IPS-20b (cell line): ENCODE measurements around the gene PTH1R.

Experiments used
- H3K27ac ChIP-seq: one replicate; pipeline ENCODE4 v1.5.1; 2013; ENCODE audit warnings: low read length
- H3K27me3 ChIP-seq: 2 replicates; pipeline ENCODE4 v1.6.1; 2013; ENCODE audit warnings: mild to moderate bottlenecking, low read length, inconsistent platforms; ENCODE audit not compliant: insufficient read depth
- H3K36me3 ChIP-seq: 2 replicates; pipeline ENCODE4 v1.6.1; 2013; ENCODE audit warnings: low read depth, mild to moderate bottlenecking, inconsistent platforms, low read length, moderate library complexity; ENCODE audit not compliant: insufficient read depth
- H3K4me1 ChIP-seq: 2 replicates; pipeline ENCODE4 v1.6.1; 2013; ENCODE audit warnings: mild to moderate bottlenecking, control low read depth, inconsistent platforms, low read length, moderate library complexity; ENCODE audit not compliant: insufficient read depth
- H3K4me3 ChIP-seq: 2 replicates; pipeline ENCODE4 v1.5.1; 2013; ENCODE audit warnings: mild to moderate bottlenecking, low read length, inconsistent platforms
- H3K9ac ChIP-seq: 2 replicates; pipeline ENCODE4 v1.6.1; 2013; ENCODE audit warnings: low read depth, mild to moderate bottlenecking, inconsistent platforms, low read length, moderate library complexity
- H3K9me3 ChIP-seq: 2 replicates; pipeline ENCODE4 v1.6.1; 2013; ENCODE audit warnings: mild to moderate bottlenecking, low read depth, low read length, inconsistent platforms; ENCODE audit not compliant: insufficient read depth

PTH1R gene

GRCh38 chr3:46860017-46860809, 17.3 kb upstream of the PTH1R start:
- Histone ChIP-seq H3K4me1 (no peaks in the 10 kb centered on the region), H3K27me3 (no peaks in the 10 kb centered on the region), H3K9ac (no peak overlapping the region), H3K36me3 (no peaks in the 10 kb centered on the region), H3K4me3 (no peak overlapping the region), H3K27ac (no peak overlapping the region), H3K9me3 (no peaks in the 10 kb centered on the region)

GRCh38 chr3:46860810-46861604, 16.5 kb upstream of the PTH1R start:
- H3K9me3 ChIP-seq, result no peaks in the 10 kb centered on the region
- no peaks in the 10 kb centered on the region for H3K36me3 ChIP-seq
- H3K4me3 ChIP-seq, result no peak overlapping the region
- no peak overlapping the region for H3K9ac ChIP-seq
- no peaks in the 10 kb centered on the region for H3K27me3 ChIP-seq
- H3K4me1 ChIP-seq, result no peaks in the 10 kb centered on the region
- no peak overlapping the region for H3K27ac ChIP-seq

GRCh38 chr3:46861605-46862368, 15.7 kb upstream of the PTH1R start:
- Histone ChIP-seq H3K4me1 (no peaks in the 10 kb centered on the region), H3K9me3 (no peaks in the 10 kb centered on the region), H3K27me3 (no peaks in the 10 kb centered on the region), H3K4me3 (no peak overlapping the region), H3K36me3 (no peaks in the 10 kb centered on the region), H3K9ac (no peak overlapping the region), H3K27ac (no peak overlapping the region)

- Histone ChIP-seq H3K27me3 (no peaks in the 10 kb centered on the region), H3K27ac (no peak overlapping the region), H3K36me3 (no peaks in the 10 kb centered on the region), H3K9ac (no peak overlapping the region), H3K4me3 (no peak overlapping the region), H3K4me1 (no peaks in the 10 kb centered on the region), H3K9me3 (no peaks in the 10 kb centered on the region)
Observed at GRCh38 chr3:46862369-46863025, 15.0 kb upstream of the PTH1R start.

- H3K36me3 ChIP-seq, result no peaks in the 10 kb centered on the region
- H3K27ac ChIP-seq, result no peak within 1 kb of the TSS
Observed at GRCh38 chr3:46863261-46863782, 14.2 kb upstream of the PTH1R start, which contains the start of gene MYL3. Gene MYL3, minus strand, starts transcription at chr3:46863444. Its CDS starts 54 bp downstream, at chr3:46863390.

GRCh38 chr3:46864061-46864881, 13.2 kb upstream of the PTH1R start:
- Histone ChIP-seq H3K27ac (no peak overlapping the region), H3K4me3 (no peak overlapping the region)

More at GRCh38 chr3:46863261-46863782, 14.2 kb upstream of the PTH1R start, which contains the start of gene MYL3:
- no peak within 1 kb of the TSS for H3K4me3 ChIP-seq
- no peaks in the 10 kb centered on the region for H3K9me3 ChIP-seq
- H3K27me3 ChIP-seq, result no peaks in the 10 kb centered on the region
- H3K4me1 ChIP-seq, result no peaks in the 10 kb centered on the region
- no peak within 1 kb of the TSS for H3K9ac ChIP-seq

GRCh38 chr3:46865031-46865507, 12.5 kb upstream of the PTH1R start:
- Histone ChIP-seq H3K9ac (no peak overlapping the region), H3K27me3 (peaks cover 9% of the 10 kb centered on the region), H3K4me3 (no peak overlapping the region), H3K27ac (no peak overlapping the region), H3K36me3 (no peaks in the 10 kb centered on the region), H3K9me3 (no peaks in the 10 kb centered on the region), H3K4me1 (no peaks in the 10 kb centered on the region)

More at GRCh38 chr3:46864061-46864881, 13.2 kb upstream of the PTH1R start:
- H3K4me1 ChIP-seq, result no peaks in the 10 kb centered on the region
- no peak overlapping the region for H3K9ac ChIP-seq
- no peaks in the 10 kb centered on the region for H3K36me3 ChIP-seq
- H3K9me3 ChIP-seq, result no peaks in the 10 kb centered on the region
- peaks cover 2% of the 10 kb centered on the region for H3K27me3 ChIP-seq

GRCh38 chr3:46865546-46865945, 12.0 kb upstream of the PTH1R start:
- Histone ChIP-seq H3K4me1 (no peaks in the 10 kb centered on the region), H3K9me3 (no peaks in the 10 kb centered on the region), H3K36me3 (no peaks in the 10 kb centered on the region), H3K27me3 (peaks cover 13% of the 10 kb centered on the region), H3K4me3 (no peak overlapping the region), H3K27ac (no peak overlapping the region), H3K9ac (no peak overlapping the region)

- H3K4me3 ChIP-seq, result no peak overlapping the region
- H3K36me3 ChIP-seq, result no peaks in the 10 kb centered on the region
- H3K4me1 ChIP-seq, result no peaks in the 10 kb centered on the region
- H3K9ac ChIP-seq, result no peak overlapping the region
- no peak overlapping the region for H3K27ac ChIP-seq
- peaks cover 16% of the 10 kb centered on the region for H3K27me3 ChIP-seq
- H3K9me3 ChIP-seq, result no peaks in the 10 kb centered on the region
Observed at GRCh38 chr3:46866032-46866595, 11.4 kb upstream of the PTH1R start.
